Endothelial cell of umbilical vein (primary cell): Measurements from ENCODE around the gene SLC35F2. TPM values are rescaled to one million over a fixed set of nuclear protein-coding genes. Genes with fewer than 3 reads are reported as not detected.

Experiments used
- BruUV-seq: library from RNA; stranded (reverse); fragments of 400-500 nt; replicated peaks from 2 replicates; lab custom pipeline; 2021; lab: Mats Ljungman, UMichigan
- CTCF ChIA-PET: fragments of 300-600, 350-600 bp; sonication (Branson Sonifier 250); formaldehyde crosslinking; loops from one replicate; lab custom pipeline; 2021; ENCODE audit warnings: antibody characterized with exemption, inconsistent platforms; lab: Charles Lee
- POLR2A ChIA-PET: fragments of 300-600, 350-600 bp; sonication (Branson Sonifier 250); formaldehyde crosslinking; loops from one replicate; lab custom pipeline; 2021; ENCODE audit warnings: antibody characterized with exemption, inconsistent platforms; lab: Charles Lee
- DNase-seq: peaks from one replicate; pipeline ENCODE4 v3.0.0-alpha.2; 2011; ENCODE audit warnings: low read depth, low spot score
- FAIRE-seq: peaks from 2 replicates; lab custom pipeline; 2011; peaks lifted over from hg19 to GRCh38; lab: Jason Lieb, UNC
- H2AFZ ChIP-seq: 2 replicates; pipeline ENCODE4 v1.6.0; 2012; ENCODE audit warnings: low read depth, low read length, control low read depth, inconsistent platforms
- H3K27ac ChIP-seq: 2 replicates; pipeline ENCODE4 v1.5.1; 2011; ENCODE audit warnings: low read depth, mild to moderate bottlenecking, control low read depth, low read length, moderate library complexity; ENCODE audit not compliant: insufficient read depth
- H3K27me3 ChIP-seq, 2 experiments: 2 replicates each; pipeline versions ENCODE4 v1.6.0 to v1.6.1; 2011; ENCODE audit warnings: low read length in 2 of 2, mixed read lengths in 1 of 2; ENCODE audit not compliant: control insufficient read depth in 2 of 2, insufficient read depth in 2 of 2
- H3K36me3 ChIP-seq, 2 experiments: 2 replicates in 1 of 2; 3 replicates in 1 of 2; pipeline ENCODE4 v1.5.1; 2011; ENCODE audit warnings: low read length in 2 of 2, mild to moderate bottlenecking in 1 of 2, moderate library complexity in 1 of 2; ENCODE audit not compliant: control insufficient read depth in 2 of 2, insufficient read depth in 2 of 2; ENCODE audit errors: extremely low read depth in 1 of 2
- H3K4me1 ChIP-seq: 3 replicates; pipeline ENCODE4 v1.5.1; 2011; ENCODE audit warnings: mild to moderate bottlenecking, low read length; ENCODE audit not compliant: control insufficient read depth, insufficient read depth; ENCODE audit errors: extremely low read depth
- H3K4me2 ChIP-seq: 2 replicates; pipeline ENCODE4 v1.6.1; 2011; ENCODE audit warnings: low read length, control low read depth, mixed read lengths; ENCODE audit not compliant: insufficient read depth
- H3K4me3 ChIP-seq, 3 experiments: fragments of 200-600 bp in 1 of 3; sonication (generic), shearing (Covaris generic) in 1 of 3; replicated peaks in 1 of 3; 2 replicates each; pipeline ENCODE4 v1.5.1; 2011 to 2016; ENCODE audit warnings: control low read depth in 3 of 3, low read length in 3 of 3, mild to moderate bottlenecking in 2 of 3, inconsistent platforms in 1 of 3, low read depth in 1 of 3, moderate library complexity in 1 of 3; ENCODE audit not compliant: insufficient read depth in 1 of 3
- H3K79me2 ChIP-seq: 2 replicates; pipeline ENCODE4 v1.6.0; 2012; ENCODE audit warnings: low read length, inconsistent platforms; ENCODE audit not compliant: control insufficient read depth, insufficient read depth
- H3K9ac ChIP-seq: replicated peaks from 2 replicates; pipeline ENCODE3; 2011; ENCODE audit warnings: low read length, control low read depth; ENCODE audit not compliant: insufficient read depth; ENCODE audit errors: extremely low read depth
- H3K9me1 ChIP-seq: replicated peaks from 3 replicates; pipeline ENCODE4 v1.6.0; 2011; ENCODE audit warnings: mild to moderate bottlenecking, low read length; ENCODE audit not compliant: control insufficient read depth, insufficient read depth; ENCODE audit errors: extremely low read depth
- H3K9me3 ChIP-seq: replicated peaks from 2 replicates; pipeline ENCODE4 v1.5.1; 2012; ENCODE audit warnings: low read length, inconsistent platforms; ENCODE audit not compliant: control insufficient read depth, insufficient read depth
- H4K20me1 ChIP-seq: replicated peaks from 2 replicates; pipeline ENCODE3; 2011; ENCODE audit warnings: mild to moderate bottlenecking, low read length; ENCODE audit not compliant: control insufficient read depth, insufficient read depth; ENCODE audit errors: extremely low read depth
- EZH2 ChIP-seq: IDR thresholded peaks from 2 replicates; pipeline ENCODE4 v1.6.1; 2012; ENCODE audit warnings: borderline replicate concordance, low read depth, mild to moderate bottlenecking, moderate library complexity, low read length, inconsistent platforms; ENCODE audit not compliant: severe bottlenecking
- FOS ChIP-seq: IDR thresholded peaks from 2 replicates; pipeline ENCODE4 v1.6.1; 2011; ENCODE audit warnings: mild to moderate bottlenecking, low read length, moderate library complexity, borderline replicate concordance; ENCODE audit not compliant: insufficient read depth
- GATA2 ChIP-seq: IDR thresholded peaks from 2 replicates; pipeline ENCODE4 v1.7.0; 2011; ENCODE audit warnings: low read depth, mild to moderate bottlenecking, moderate library complexity, mixed read lengths, low read length; ENCODE audit not compliant: insufficient read length, insufficient read depth
- JUN ChIP-seq: IDR thresholded peaks from 2 replicates; pipeline ENCODE4 v1.6.1; 2011; ENCODE audit warnings: borderline replicate concordance, low read depth; ENCODE audit not compliant: insufficient read length, insufficient read depth
- MYC ChIP-seq: IDR thresholded peaks from one replicate; pipeline ENCODE4 v1.6.1; 2011; ENCODE audit warnings: mild to moderate bottlenecking, low read depth, low read length
- POLR2A ChIP-seq: IDR thresholded peaks from 2 replicates; pipeline ENCODE4 v1.6.1; 2012; ENCODE audit warnings: low read depth, mild to moderate bottlenecking, control low read depth, low read length
- POLR2AphosphoS5 ChIP-seq: IDR thresholded peaks from 2 replicates; pipeline ENCODE4 v1.6.1; 2012; ENCODE audit warnings: low read depth, mild to moderate bottlenecking, control low read depth, low read length, moderate library complexity; ENCODE audit not compliant: insufficient read depth
- dilution Hi-C: fragments of 300-500 bp; cut with MboI; formaldehyde crosslinking; loops from one replicate; pipeline ENCODE4 v1.15.0; 2019; ENCODE audit warnings: low sequenced_read_pairs; ENCODE audit not compliant: extremely low pct_ligation_motif_present
- intact Hi-C: fragments of 100-400 bp; cut with micrococcal nuclease; formaldehyde crosslinking; loops from one replicate; pipeline ENCODE4 v1.10.0; 2022
- polyA plus RNA-seq, 4 experiments: library from polyadenylated mRNA; depleted of rRNA in 3 of 4; stranded (reverse) in 3 of 4; unstranded in 1 of 4; fragments of >200 nt; gene quantifications; 2 replicates each; pipeline versions ENCODE4 v1.2.1 to v1.2.3, GENCODE V29; 2011 to 2012; ENCODE audit warnings: missing spikeins in 1 of 4
- total RNA-seq: library from RNA; stranded (reverse); gene quantifications from 2 replicates; pipeline ENCODE4 v1.2.3, GENCODE V29; 2021
- TF ChIP-seq, protein P1 (sequence below), 2 donors: IDR thresholded peaks; 1 replicate in 1 of 2; 2 replicates in 1 of 2; pipeline ENCODE4 v1.5.1; 2011; ENCODE audit warnings: low read length in 2 of 2, mild to moderate bottlenecking in 2 of 2, moderate library complexity in 2 of 2, control low read depth in 1 of 2, inconsistent platforms in 1 of 2, low read depth in 1 of 2; ENCODE audit not compliant: insufficient read depth in 1 of 2; ENCODE audit errors: extremely low read depth in 1 of 2
- TF ChIP-seq, protein P2 (sequence below): IDR thresholded peaks from 2 replicates; pipeline ENCODE4 v1.6.1; 2011; ENCODE audit not compliant: insufficient read depth, insufficient read length

SLC35F2 gene
- total and polyA plus RNA-seq, 2 donors (not counting 3 experiments of a cell fraction or from before 2014, with no cell fraction given): 41.0 to 59.7 TPM

DNA sequence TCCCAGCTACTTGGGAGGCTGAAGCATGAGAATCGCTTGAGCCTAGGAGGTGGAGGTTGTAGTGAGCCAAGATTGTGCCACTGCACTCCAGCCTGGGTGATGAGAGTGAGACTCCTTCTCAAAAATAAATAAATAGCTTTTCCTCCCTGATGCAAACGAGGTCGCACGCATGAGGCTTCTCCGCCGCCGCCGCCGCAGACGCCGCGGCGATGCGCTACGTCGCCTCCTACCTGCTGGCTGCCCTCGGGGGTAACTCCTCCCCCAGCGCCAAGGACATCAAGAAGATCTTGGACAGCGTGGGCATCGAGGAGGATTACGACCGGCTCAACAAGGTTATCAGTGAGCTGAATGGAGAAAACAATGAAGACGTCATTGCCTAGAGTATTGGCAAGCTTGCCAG is 49.6 kb upstream of the SLC35F2 start:
- Histone ChIP-seq H3K4me2 (no peak overlapping the region), H3K9ac (no peak overlapping the region), H3K9me1 (no peaks in the 10 kb centered on the region), H3K27ac (no peak overlapping the region), H3K36me3 (no peaks in the 10 kb centered on the region), H3K4me1 (no peaks in the 10 kb centered on the region), H3K79me2 (no peaks in the 10 kb centered on the region), H2AFZ (no peak overlapping the region), H4K20me1 (no peaks in the 10 kb centered on the region), H3K4me3 (no peak overlapping the region), H3K9me3 (no peaks in the 10 kb centered on the region), H3K27me3 (peaks cover 0 to 3% of the 10 kb centered on the region in 2 experiments)
- no TSS peak for BruUV-seq
- no peak for DNase-seq
- ChIA-PET POLR2A (no interaction called here), CTCF (interaction anchor here (1.7 kb wide), 1 partner anchor 9 kb away, joined by 6 read pairs; no protein-coding TSS in a partner anchor)
- dilution Hi-C loops: no loop called here
- intact Hi-C loops: no loop called here
- no peak for FAIRE-seq
- TF ChIP-seq FOS (no peak), MYC (no peak), GATA2 (no peak), JUN (no peak), EZH2 (no peak), POLR2A (no peak), POLR2AphosphoS5 (no peak)
- TF ChIP-seq, protein P1, sequence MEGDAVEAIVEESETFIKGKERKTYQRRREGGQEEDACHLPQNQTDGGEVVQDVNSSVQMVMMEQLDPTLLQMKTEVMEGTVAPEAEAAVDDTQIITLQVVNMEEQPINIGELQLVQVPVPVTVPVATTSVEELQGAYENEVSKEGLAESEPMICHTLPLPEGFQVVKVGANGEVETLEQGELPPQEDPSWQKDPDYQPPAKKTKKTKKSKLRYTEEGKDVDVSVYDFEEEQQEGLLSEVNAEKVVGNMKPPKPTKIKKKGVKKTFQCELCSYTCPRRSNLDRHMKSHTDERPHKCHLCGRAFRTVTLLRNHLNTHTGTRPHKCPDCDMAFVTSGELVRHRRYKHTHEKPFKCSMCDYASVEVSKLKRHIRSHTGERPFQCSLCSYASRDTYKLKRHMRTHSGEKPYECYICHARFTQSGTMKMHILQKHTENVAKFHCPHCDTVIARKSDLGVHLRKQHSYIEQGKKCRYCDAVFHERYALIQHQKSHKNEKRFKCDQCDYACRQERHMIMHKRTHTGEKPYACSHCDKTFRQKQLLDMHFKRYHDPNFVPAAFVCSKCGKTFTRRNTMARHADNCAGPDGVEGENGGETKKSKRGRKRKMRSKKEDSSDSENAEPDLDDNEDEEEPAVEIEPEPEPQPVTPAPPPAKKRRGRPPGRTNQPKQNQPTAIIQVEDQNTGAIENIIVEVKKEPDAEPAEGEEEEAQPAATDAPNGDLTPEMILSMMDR (IDR thresholded peaks at IDR 0.05; ENCODE audit: extremely low read depth in 1 of 2, insufficient read depth in 1 of 2, low read depth in 1 of 2, low read length in 2 of 2): no peak
- TF ChIP-seq, protein P2, sequence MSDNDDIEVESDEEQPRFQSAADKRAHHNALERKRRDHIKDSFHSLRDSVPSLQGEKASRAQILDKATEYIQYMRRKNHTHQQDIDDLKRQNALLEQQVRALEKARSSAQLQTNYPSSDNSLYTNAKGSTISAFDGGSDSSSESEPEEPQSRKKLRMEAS: no peak
